Activated T-cell treated with anti-CD3 and anti-CD28 coated beads for 1 hour (primary cell): ENCODE data around the gene TRIM8.
"Not testable (repeated sequence)": the region's sequence is repeated elsewhere in the genome, so short reads cannot be mapped to it uniquely, and the experiment has no call there.

ENCODE experiments used
- DNase-seq: peaks from one replicate; pipeline ENCODE4 v3.0.0-alpha.2; 2020; ENCODE audit warnings: low read depth

Gene TRIM8

DNA sequence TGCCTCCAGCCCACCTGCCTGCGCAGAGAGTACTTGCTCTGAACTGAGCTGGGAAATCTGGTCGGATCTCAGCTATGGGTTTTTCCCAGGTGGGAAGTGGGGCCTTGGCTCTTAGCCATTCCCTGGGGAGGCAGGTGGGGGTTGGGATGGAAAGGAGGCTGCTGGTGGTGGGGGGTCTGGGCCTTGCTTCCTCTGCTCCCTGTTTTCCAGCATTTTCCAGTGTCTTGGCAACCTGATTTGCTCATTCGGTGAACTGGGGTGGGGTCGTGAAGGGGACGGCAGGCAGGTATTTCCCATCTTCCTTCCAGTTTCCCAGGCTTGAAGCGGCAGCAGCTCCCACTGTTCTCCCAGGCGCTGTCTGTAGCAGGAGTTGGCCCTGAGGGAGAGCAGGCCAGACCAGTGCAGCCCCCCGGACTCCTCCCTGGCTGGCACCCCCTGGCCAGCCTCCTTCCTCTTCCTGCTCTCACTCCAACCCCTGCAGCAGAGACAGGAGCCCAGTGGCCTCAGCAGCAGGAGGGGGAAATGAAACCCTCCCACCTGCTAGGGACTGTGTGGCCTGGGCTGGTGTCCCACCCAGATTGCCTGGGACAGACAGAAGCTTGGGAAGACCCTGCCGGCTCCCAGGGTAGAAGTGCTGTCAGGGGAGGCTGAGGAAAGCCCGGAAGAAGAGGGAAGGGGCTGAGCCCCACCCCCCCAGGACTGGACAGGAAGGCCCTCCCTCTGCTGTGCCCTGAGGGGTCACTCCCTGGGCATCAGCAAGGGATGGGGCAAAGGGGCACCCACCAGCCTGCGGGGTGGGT is 6.6 kb downstream of the TRIM8 start:
- DNase-seq, result no peak

DNA sequence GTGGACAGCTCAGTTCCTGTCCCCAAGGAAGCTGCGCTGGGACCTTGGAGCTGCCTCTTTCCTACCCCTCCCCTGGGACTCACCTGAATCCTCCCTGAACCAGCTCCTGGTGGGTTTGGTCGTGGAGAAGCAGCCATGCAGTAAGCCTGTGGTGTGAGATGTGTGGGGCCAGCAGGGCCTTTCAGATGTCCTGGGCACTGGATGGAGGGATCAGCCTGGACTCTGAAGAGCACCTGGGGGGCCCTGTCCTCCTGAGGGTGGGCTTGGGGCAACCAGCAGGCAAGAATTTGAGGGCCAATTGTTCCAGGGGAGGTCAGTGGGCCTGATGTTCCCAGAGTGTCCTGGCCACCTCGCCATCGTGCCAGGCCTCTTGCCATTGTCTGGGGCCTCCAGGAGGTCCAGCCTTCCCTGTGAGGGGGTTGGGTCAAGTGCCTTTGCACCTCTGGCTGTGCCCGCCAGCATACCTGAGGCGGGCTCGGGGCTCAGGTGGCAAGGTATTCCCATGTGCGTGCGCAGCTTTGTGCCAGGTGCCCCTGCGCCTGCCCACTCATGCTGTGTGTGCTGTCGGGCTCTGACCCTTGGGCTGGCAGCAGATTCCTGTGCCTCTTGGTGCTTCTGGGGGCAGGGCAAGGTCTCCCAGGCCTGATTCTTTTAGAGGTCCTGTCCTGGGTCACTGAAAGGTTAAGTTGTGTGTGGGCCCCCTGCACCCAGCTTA is 7.3 kb downstream of the TRIM8 start:
- DNase-seq, result no peak

DNA sequence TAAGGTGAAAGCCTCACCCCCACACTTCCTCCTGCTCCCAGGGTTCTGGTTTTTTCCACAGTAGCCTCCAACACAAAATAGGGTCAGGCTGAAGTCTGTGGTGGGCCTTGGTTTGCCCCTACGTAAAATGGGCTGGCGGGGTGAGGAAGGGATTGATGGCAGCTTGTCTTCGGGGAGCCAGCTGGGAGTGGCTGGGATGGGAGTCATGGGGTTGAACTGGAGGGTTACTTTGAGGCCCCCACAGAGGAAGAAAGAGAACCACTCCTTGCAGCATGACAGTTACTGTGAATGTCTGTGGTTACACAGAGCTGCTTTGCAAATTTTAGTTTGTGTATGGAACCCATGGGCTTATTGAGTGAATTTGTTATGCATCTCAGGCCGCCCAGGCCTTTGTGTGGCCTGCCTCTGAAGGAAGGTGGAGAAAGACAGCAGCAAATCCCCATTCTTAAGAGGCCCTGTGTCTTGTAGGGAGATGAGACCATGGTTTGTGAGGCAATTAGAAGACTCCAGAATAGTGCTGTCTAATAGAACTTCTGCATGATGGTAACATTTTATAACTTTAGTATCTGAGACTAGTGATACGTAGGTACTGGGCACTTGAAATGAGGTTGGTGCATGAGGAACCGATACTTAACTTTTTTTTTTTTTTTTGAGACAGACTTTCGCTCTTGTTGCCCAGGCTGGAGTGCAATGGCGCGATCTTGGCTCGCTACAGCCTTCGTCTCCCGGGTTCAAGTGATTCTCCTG is 8.1 kb downstream of the TRIM8 start:
- no peak for DNase-seq

DNA sequence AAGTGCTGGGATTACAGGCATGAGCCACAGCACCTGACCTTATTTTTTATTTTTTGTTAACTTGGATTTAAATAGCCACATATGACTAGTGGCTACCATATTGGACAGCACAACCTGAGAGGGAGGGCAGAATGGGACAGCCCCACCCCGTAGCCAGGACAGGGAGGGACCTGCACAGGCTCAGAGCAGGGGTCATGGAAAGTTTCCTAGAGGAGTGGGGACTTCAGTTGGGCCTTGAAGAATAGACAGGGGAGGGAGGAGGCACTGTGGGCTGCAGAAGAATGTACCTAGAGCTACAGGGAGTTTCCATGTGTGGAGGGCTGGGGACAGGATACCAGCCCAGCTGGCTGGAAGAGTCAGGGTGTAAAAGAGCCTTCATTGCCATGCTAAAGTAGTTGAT is 8.8 kb downstream of the TRIM8 start:
- DNase-seq, result no peak

DNA sequence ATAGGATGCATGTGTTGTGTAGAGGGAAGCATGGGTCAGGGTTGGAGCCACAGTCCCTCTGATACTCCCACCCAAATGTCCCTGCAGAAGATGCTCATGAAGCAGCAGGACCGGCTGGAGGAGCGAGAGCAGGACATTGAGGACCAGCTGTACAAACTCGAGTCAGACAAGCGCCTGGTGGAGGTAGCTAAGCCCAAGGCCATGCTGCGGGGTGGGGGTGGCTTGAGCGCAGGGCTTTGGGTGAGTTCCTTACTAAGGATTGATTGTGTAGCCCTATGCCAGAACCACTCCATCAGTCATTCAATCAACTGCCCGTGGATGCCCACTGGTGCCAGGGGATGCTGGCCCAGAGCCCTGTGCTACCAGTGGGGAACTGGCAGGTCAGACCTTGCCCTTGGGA is 10.3 kb downstream of the TRIM8 start:
- DNase-seq, result no peak

DNA sequence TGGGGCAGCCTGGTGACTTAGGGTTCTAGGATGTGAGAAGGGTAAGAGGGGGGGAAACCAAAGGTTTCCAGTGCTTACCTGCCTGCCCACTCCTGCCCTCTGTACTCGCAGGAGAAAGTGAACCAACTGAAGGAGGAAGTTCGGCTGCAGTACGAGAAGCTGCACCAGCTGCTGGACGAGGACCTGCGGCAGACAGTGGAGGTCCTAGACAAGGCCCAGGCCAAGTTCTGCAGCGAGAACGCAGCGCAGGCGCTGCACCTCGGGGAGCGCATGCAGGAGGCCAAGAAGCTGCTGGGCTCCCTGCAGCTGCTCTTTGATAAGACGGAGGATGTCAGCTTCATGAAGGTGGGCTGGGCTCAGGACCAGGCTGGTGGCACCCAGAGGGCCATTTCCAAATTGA is 10.7 kb downstream of the TRIM8 start:
- DNase-seq, result no peak

DNA sequence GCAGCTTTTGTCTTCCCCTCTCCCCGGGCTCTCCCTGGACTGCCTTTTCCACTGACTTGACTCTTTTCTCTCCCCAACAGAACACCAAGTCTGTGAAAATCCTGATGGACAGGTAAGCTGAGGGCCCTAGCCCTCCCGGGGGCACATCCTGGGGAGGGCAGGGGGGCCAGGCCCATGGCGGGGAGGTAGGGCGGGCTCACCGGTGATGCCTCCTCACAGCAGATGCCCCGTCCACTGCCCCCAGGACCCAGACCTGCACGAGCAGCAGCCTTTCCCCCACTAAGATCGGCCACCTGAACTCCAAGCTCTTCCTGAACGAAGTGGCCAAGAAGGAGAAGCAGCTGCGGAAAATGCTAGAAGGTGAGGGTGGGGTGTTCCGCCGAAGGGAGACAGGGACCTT is 11.7 kb downstream of the TRIM8 start:
- DNase-seq, result no peak

DNA sequence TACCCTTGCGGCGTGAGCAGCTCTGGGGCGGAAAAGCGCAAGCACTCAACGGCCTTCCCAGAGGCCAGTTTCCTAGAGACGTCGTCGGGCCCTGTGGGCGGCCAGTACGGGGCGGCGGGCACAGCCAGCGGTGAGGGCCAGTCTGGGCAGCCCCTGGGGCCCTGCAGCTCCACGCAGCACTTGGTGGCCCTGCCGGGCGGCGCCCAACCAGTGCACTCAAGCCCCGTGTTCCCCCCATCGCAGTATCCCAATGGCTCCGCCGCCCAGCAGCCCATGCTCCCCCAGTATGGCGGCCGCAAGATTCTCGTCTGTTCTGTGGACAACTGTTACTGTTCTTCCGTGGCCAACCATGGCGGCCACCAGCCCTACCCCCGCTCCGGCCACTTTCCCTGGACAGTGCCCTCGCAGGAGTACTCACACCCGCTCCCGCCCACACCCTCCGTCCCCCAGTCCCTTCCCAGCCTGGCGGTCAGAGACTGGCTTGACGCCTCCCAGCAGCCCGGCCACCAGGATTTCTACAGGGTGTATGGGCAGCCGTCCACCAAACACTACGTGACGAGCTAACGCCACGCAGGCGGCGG is 12.6 kb downstream of the TRIM8 start:
- DNase-seq, result no peak

DNA sequence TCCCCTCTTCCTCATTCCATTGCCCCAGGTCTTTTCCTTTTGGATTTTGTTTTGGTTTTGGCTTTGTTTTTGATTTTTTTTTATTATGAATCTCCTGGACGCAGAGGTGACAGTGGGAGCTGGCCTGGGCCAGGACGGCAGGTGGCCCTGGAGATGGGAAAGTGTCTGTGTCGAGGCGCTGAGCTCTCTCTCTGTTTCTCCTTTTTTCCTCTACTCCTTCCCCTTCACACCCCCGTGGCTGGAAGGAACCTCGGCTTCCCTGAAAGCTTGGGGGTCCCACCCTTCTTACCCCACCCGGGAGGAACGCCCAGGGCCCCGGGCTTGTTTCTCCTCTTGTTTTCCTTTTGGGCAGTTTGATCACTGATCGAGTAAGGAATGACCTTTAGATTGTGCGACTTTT is 13.2 kb downstream of the TRIM8 start:
- DNase-seq, result no peak

DNA sequence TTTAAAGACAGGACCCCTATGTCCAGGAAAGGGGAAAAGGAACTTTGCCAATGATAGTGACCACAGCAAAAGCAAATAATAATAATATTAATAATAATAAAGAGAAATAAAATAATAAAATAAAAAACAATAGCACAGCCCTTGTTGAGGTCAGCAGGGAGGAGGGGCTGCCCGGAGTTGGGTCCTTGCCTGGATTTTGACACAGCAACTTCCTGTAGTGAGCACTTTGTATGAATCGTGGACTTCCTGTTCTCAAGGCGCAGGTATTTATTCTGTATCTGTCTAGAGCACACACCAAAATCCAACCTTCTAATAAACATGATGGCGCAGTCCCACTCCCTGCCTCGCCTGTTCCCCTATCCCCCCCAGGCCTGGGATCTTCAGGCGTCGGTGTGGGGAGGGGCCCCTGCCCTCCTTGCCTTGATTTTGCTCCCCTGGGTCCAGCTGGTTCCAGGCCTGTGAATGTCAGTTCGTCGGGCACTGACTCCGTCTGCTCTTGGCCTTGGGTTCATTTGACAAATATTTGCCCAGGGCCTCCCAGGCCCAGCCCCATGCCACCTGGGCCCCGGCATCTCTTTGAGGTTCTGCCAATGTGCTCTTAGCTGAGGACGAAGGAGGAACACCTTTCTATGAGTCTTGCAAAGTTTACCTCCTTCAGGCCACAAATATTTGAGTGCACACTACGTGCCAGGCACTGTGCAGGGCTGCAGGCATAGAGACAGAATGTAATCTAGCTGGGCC is 13.9 kb downstream of the TRIM8 start:
- no peak for DNase-seq

DNA sequence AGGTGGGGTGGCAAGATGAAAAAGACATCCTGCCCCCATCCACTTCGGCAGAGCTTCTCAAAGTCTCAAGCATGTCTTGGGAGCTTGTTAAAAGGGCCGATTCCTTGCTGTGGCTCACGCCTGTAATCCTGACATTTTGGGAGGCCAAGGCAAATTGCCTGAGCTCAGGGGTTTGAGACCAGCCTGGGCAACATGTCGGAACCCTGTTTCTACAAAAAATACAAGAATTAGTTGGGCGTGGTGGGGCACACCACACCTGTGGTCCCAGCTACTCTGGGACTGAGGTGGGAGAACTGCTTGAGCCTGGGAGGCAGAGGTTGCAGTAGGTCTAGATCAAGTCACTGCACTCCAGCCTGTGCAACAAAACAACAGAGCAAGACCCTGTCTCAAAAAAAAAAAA is 14.5 kb downstream of the TRIM8 start:
- no peak for DNase-seq

DNA sequence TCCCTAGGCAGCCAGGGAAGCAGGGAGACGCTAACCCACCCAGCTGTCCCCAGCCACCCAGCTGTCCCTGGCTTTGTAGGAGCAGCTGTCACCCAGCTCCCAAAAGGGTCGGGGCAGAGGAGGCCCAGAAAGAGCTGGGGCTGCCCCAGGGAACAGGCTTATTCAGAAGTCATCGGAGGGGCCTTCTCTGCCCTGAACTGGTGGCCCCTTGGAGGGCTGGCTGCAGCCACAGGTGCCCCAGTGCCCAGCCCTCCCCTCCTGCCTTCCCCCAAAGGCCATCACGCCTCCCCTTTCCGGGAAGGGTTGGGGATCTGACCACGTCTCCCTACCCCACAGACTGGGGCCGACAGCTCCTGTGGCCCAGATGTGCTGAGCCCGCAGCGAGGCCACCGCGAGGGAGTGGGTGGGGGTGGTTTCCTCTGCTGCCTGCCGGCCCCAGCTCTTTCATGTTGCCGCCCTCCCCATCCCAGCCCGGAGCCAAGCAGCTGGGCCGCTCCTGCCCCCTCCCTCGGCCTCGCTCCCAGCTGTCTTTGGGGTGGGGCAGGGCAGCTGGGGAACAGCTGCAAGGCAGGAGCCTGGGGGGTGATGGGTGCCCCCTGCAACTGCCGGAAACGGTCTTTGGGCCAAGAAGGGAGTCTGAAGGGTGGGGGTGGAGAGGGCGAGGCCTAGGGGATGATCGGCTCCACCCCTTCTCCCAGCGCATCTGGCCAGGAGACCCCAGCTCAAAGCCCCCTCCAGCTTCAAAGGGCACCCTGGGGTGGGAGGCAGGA is 16.8 kb downstream of the TRIM8 start:
- DNase-seq, result peak; percentile 30

DNA sequence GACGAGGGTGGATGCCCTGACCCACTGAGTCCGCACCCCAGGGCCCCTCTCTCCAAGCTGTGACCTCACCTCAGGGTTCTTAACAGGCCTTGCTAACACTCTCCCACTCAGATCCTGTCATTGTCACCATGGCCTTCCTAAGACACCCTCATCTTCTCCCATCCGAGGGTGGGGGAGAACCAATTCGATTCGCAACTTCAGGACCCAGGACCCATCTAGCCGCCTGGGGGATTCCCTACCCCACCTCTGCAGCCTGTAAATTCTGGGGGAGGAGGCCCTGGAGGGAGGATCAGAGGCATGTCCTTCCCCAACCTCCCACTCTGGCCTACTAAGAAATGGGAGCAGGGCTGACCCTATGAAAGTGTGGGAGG is 17.4 kb downstream of the TRIM8 start:
- no peak for DNase-seq

DNA sequence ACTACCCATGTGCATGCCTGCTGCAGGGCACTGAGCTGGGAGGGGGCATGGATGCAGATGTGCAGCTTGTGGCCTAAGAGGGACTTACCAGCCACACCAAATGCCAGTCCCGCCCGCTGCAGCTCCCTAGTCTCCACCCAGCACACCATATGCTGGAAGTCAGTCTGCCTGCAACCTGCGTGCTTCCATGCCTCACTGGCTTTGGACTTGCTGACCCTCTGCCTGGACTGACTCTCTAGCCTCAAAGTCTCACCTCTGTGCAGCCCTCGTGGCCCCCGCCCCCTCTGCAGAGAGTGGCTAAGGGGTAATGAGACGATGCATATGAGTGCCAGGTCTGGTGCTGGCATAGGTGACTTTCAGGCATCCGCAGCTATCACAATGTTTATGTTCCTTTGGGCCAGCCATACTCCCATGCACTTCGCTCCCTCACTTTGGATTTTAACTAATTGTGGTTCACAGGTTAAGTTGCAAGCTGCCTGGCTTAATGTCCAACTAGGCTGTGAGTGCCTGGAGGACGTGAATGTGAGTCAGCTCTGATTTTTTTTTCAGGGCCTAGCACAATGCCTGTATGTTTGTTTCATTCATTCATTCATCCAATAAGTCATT is 21.7 kb downstream of the TRIM8 start:
- no peak for DNase-seq

DNA sequence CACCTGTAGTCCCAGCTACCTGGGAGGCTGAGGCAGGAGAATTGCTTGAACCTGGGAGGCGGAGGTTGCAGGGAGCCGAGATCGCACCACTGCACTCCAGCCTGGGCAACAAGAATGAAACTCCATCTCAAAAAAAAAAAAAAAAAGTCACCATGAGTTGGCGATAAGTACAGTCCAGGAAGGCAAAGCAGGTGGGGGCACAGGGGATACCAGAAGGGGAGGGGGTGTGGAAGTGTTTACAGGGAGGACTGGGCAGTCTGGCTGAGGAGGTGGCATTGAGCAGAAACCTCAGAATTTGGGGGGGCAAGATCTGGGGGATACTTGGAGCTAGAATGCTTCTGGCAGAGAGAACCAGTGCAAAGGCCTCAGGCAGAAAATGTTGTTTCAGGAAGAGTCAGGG is 23.1 kb downstream of the TRIM8 start:
- not testable (repeated sequence) for DNase-seq

DNA sequence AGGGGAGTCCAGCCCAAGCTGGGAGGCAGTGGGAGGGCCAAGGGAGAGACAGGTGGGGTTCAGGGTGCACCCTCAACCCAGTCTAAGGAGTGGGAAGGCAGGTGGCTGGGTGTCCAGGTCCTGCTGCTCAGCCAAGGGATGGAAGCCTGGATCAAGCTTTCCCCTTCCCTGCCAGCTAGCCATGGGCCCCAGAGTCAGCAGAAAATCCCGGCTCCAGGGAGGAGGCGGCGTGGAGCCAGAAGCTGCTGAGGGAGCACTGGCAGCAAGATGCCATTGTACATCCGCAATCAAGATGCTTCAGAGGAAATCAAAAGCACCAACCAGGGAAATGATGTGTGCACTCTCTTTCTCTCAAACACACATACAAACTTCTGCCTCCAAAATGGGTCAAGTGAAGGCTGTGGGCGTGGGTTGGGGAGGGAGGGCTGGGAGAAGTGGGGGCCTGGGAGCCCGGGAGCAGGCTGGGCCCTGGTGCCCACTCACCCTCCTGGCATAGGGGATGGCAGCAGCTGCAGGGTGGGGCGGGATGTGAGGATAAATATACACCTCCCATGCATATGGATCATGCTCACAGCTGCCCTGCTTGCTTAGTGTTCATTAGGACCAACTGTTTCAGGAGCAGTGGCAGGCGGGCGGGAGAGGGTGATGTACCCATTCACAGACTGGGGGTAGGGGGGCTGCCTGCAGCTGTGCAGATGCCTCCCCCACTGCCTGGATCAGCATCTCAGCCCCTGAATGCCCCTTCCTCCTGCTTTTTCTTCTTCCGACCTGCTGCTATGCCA is 24.2 kb downstream of the TRIM8 start:
- no peak for DNase-seq

DNA sequence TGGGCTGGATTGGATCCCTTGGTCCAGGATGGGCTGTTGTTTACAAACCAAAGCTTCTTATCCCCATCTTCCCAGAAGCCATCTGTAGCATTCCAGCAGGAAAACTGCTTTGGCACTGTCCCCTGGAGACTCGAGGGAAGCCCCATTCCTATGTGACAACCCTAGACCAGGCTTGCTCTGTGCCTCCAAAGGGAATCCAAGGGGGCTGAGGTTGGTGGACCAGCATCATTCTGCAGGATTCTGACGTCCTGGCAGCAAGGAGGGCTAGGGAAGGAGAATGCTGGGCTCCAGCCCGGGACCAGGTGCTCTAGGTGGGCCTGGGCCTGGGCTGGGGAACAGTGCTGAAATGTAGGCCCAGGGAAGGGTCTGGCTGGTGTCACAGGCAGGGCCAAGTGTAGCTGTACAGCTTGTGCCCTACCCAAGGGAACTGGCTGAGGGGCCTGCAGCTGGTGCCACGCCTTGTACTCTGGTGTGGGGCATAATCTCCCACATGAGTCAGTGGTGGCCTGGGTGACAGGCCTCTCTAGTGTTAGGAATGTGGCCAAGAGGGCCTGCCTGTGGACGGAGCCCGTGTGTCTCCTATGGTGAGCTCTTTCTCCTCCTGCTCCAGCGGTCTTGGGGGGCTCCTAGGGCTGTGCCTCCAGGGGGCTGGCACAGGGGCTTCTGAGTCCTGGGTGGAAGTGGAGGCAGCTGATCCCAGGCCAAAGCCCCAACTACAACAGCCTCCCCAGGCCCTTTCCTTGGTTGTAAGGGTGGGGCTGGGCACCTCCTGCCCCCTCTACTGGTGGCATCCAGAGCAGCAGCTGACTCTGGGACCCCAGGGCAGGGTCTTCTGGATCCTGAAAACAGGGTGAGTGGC is 25.2 kb downstream of the TRIM8 start:
- no peak for DNase-seq

DNA sequence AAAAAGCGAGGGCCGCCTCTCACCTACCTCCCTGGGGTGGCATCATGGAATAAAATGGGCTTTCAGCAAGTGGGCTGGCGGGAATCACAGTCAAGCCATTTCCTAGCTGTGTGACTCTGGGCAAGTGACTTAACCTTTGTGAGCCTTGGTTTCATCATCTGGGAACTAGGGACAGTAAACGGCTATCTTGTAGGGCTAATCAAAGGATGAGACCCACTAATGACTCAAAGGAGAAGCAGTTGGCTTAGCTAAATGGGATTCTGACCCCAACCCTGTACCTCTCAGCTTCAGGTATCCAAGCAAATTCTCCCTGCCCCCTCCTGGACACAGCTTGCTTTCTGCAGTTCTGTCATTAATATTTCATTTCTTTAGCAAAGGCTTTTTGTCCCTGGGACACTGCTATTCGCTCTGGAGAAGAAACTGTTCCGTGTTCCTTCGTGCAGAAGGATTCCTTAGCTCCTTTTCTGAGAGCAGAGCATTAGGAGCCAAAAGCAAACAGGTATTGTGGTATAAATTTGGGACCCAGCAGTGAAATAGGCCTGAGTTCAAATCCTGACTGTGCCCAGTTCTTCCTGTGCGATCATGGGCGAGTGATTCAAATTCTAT is 25.9 kb downstream of the TRIM8 start:
- DNase-seq, result no peak
